D341Med (cell line): ENCODE data around the gene KCNT1.
"Not testable (repeated sequence)": the region's sequence is repeated elsewhere in the genome, so short reads cannot be mapped to it uniquely, and the experiment has no call there.

Experiments used
- DNase-seq: peaks from one replicate; pipeline ENCODE4 v3.0.0; 2012; ENCODE audit warnings: low spot score

The KCNT1 gene

DNA sequence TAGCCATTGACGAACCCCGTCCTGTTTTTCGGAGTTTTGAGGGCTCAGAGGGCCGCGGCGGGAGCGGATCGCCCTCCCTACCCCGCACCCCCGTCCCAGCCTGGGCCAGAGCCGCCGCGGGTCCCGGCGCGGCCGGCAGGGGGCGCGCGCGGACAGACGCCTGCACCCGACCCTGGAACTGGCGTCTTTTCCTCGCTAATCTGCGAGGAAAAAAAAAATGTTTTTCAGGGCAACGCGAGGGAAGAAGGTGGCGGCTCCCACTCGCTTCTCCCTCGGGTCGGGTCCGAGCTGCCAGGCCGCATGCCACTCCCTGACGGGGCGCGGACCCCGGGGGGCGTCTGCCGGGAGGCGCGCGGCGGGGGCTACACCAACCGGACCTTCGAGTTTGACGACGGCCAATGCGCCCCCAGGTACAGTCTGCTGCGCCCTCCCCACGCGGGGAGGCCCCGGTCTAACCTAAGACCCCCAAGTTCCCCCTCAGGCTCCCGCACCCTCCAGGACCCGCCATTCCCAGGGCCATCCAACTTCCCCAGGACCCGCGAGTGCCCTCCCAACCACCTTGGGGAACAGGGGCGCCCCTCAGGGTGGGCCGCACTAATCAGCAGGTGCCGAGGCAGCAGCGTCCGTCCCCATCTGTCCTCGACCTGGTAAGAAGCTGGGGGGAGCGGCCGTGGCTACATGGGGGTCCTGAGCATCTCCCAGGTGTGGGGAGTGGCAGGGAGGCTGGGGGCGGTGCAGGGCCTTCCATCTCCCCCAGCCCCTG, at the start of gene KCNT1:
KCNT1 (plus strand) TSS at position 227 of the 763 bp plus-strand sequence; CDS start at position 301, 74 bp downstream.
- DNase-seq = peak; percentile 96

DNA sequence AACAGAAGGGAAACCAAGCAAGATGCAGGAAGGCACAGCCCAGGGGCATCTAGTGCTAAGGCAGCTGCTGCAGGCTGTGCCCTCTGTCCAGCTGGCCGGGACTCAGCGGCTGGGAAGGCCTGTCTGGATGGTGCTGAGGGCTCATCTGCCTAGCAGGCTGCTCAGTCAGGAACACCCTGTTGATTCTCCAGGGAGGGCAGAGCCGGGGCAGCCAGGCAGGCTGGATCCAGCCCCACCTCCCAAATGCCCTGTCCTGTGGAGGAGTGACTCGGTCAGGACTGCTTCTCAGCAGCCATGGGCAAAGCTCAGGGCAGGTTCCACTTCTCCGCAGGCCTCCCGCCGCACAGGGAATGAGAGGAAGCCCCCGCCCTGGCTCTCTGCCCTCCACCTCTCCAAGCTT, 46.7 kb upstream of the KCNT1 start:
- DNase-seq = no peak

DNA sequence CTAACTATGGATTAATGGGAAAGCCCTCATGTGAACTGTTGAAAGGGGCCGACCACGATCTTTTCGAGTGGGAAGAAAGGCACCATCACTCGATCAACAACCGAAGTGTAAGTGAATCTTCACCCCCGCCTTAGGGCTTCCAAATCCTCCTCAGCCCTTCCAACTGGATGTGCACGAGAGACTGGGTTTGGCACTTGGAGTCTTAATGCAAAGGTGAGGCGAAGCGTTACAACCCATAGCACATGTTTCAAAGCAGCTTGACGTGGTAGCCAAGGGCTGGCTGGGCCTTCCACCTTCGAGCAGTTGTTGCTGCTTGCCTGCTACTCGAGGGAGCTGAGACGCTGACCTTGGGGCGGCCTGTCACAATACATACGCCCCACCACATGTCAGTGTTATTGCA, 44.6 kb upstream of the KCNT1 start:
- DNase-seq = no peak

DNA sequence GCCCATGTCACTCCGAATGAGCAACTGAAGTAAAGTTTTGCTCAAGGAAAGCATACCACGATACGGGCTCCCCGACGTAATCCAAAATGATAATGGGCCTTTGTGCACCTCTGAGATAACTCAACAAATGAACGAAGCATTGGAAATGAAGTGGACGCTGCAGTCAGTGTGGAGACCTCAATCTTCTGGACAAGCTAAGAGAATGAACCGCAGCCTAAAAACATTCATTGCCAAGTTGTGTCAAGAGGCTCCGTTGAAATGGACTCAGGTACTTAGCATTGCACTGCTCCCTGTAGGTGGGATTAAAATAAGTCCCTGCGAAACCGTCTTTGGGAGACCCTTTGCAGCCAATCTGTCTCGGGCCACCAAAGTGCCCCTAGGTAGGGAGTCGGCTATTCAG, 42.7 kb upstream of the KCNT1 start:
- no peak for DNase-seq

DNA sequence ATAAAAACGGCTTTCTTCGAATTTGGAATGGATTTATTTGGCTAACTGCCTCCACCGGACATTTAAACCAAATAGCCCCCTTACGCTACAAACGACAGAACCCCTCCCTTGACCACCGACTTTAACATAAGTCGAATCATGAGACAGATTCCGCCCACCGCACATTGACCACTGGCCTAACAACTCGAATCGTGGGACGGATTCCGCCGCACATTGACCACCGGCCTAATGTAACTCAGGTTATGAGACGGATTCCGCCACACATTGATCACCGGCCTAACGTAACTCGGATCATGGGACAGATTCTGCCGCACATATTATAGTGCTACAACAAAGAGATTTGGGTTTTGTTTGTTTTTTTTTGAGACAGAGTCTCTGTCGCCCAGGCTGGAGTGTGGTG, 41.6 kb upstream of the KCNT1 start:
- no peak for DNase-seq

DNA sequence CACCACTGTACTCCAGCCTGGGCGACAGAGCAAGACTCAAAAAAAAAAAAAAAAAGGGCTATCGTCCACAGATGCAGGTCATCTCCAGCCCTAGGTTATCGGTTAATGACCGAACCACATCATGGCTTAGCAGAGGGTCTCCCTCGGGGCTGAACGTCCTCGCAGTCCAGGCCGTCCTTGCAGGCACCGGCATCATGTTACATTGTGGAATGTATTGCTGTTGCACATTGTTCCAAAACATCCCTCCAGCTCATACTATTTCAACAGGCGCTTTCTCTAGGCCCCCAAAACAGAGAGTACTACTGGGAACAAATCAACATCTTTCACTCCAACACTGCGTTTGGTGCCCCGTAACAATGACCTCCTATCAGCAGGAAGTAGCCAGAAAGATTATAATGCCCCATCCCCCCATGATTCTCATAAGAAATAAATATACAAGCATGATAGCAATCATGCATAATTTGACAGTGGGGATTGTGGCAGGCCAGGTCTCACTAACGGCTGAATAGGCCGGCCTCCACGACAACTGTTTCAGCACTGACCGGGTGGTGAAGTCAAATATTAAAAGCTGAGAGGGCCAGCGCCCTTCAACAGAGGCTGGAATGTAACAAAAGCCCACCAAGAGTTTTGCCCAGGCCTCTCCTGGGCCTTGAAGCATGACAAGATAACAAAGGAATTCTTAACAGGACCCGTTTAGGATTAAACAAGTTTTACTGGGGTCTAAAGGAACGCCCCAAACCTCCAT, 40.0 kb upstream of the KCNT1 start:
- DNase-seq = no peak

DNA sequence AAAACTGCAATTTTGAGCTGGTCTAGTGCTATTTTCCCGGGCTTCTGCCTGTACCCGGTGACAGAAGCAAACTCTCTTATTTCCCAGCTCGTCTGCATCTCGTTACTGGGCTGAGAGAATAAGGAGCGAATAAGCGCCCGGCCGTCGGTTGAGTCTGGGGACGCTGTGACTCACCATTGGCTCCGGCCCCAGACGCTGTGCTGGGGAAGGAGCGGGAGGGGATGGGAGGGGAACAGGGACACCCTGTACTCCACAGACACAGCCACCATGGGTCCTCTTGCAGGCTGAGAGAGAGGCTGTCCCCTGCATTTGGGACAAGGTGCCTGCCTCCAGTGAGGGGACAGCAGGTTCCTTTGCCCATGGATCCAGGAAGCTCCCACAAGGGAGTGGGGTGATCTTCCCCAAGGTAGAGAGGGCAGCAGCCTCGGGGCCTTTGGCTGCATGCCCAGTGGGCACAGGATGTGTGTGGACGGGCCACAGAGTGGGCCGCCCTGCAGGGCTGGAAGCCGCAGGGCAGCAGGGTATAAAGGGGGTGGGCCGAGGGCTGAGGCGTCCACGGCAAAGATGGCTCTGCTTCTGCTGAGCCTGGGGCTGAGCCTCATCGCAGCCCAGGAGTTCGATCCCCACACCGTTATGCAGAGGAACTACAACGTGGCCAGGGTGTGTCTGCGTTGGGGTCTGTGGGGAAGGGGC, 39.1 kb upstream of the KCNT1 start, which contains the start of gene LCN9:
LCN9 (plus strand) TSS at position 552 of the 693 bp plus-strand sequence; CDS start at position 565, 13 bp downstream.
- DNase-seq = no peak

DNA sequence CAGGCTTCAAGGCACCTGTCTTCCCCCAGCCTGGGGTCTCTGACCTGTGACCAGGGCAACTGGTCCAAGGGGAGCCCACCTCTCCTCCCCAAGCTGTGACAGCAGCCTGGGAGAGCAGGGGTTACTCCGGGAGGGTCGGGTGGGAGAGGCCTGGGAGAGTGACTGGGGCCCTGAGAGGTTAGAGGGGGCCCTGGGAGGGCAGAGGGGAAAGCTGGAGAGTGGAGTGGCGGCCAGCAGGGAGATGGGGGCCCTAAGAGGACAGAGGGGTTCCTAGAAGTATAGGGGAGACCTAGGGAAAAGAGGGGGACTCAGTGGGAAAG, 38.6 kb upstream of the KCNT1 start:
- no peak for DNase-seq

DNA sequence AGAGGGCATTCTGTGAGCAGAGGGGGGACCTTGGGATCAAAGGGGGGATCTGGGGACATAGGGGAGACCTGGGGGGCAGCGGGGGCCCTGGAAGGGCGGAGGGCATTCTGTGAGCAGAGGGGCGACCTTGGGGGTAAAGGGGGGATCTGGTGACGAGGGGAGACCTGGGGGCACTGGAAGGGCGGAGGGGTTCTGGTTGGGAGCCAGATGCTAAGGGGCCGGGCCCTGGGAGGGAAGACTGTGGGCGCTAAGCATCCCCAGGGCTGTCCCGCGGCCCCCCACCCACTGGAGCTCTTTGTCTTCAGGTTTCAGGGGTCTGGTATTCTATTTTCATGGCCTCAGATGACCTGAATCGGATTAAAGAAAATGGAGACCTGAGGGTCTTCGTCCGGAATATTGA, 38.1 kb upstream of the KCNT1 start:
- DNase-seq = no peak

DNA sequence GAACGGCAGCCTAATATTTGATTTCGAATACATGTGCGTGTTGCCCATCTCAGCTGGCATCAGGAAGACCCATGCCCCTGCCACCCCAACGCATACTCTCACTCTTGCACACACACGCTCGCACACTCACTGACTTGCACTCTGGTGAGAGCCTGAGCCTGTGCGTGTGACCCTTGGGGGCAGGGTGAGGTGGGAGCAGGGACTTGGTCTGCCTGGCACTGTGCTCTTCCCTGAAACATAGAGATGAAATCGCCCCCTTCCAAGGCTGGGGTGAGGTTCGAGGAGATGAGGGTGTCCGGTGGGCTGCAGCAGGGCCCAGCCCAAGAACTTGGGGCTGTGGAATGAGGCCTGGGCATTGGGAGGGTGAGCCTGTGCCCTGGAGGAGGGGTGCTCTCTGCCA, 37.7 kb upstream of the KCNT1 start:
- no peak for DNase-seq

DNA sequence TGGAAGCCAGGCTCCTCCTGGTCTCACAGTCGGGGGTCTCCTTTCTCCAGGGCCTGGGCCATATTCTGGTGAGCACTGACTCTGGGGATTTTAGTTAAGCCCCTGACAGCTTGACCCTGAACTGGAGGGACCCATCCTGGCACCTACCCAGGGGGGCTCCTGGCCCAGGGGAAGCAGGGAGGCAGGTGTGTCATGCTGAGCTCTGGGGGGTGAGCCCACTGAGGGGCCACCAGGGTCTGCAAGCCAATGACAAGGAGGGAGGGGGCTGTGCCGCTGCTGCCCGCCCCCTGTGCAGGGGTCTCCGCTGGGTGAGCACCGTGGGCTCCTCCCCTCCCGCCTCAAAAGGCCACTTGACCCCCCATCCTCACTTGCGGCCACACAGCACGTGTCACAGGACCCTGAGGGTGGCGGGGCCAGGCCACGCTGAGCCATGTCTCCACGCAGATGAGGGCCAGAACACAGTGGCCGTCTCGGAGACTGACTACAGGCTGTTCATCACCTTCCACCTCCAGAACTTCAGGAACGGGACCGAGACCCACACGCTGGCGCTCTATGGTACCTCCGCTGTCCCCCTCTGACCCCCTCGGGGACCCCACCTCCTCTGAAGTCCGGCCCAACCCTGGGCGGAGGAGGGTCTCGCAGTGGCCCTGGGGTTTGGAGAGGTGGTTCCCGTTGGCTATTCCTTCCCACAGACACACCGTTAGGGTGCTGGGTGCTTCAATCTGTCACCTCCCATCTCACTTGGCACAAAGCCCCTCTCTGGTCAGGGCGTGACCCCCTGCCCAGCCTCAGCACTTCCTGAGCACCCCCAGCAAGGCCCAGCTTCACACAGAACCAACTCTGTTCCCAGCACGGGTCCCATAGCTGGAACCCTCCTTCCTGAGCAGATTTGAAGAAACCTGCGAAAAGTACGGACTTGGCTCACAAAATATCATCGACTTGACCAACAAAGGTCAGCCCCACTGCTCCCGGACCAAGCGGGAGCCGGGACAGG, 36.9 kb upstream of the KCNT1 start:
- DNase-seq = no peak

DNA sequence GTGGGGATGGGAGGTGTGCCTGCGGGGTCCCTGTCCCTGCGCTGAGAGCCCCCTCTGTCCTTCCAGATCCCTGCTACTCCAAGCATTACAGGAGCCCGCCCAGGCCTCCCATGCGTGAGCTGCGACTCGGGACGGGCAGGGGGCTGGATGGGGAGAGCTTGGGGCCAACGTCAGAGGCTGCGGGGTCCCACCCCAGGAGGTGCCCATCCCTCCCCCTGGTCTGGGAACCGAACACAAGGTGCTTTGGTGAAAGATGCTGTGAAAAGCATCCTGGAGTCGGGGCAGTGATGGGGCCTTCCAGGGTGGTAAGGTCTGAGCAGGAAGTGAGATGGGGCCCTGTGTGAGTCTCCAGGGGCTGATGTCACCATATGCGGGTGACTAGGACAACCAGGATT, 36.2 kb upstream of the KCNT1 start:
- no peak for DNase-seq

DNA sequence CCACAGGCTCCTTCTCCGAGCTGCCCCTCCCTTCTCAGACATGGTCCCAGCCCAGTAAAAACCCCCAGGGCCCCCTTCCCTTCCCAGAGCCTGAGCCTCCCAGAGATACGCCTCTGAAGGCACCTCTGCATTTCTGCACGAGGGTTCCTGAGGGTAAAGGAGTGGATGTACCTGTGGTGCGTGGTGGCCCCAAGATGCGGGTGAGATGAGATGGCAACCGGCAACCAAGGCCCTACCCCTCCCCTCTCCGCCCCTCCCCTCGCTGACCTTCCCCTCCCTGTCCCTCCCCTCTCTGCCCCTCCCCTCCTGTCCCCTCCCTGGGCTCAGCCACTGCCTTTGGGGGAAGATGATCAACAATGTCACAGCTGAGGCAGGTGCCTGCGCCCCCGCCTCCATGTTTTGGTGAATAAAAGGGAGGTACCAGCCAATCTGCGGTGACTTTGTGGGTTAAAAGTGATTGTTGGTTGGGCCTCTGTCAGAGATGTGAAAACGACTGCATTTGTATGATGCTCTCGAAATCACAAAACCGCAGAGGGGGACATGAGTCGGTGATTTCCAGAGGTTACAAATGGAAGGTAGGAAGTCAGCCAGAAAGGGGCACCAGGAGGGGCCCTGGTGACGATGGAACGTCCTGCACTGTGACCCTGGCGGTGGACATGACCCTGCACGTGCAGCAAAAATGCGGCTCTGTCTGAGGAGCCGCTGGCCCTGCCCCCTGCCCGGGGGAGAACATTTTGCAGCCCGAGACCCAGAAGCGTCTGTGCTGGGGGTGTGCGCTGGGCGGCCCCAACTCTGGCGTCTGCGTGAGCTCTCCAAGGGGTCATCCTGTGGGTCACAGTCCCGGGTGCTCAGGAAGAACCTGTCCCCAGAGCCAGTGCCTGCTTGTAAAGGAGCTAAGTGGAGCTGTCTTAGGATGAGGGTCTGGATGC, 35.2 kb upstream of the KCNT1 start:
- no peak for DNase-seq

DNA sequence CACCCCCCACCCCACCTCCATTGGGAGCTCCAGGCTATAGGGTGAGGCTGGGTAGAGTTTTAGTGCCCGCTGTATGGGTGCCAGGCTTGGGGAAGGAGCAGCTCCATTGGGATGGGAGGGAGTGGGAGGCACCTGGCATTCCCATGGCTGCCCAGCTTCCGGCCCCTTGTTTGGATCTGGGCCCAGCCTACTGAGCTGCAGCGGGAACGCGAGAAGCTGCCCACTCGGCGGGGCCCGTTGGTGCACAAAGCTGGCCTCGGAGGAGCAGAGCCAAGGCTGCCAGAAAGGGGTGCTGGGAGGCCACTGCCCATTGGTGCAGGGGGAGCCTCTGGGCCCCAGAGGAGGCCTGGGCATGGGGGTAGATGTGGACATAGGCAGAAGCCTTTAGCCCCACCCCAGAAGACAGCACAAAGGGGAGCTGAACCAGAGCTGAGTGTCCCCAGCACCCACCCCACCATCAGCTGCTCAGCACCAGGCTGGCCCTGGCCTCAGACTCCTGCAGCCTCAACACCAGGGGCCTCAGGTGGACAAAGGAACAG, 34.5 kb upstream of the KCNT1 start:
- DNase-seq = no peak

DNA sequence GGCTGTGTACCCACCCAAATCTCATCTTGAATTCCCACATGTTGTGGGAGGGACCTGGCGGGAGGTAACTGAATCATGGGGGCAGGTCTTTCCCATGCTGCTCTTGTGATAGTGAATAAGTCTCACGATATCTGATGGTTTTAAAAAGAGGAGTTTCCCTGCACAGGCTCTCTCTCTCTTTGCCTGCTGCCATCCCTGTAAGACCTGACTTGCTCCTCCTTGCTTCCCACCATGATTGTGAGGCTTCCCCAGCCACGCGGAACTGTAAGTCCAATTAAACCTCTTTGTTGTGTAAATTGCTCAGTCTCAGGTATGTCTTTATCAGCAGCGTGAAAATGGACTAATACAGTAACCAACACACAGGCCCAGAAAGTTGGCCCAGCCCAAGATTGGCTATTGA, 33.0 kb upstream of the KCNT1 start:
- not testable (repeated sequence) for DNase-seq

DNA sequence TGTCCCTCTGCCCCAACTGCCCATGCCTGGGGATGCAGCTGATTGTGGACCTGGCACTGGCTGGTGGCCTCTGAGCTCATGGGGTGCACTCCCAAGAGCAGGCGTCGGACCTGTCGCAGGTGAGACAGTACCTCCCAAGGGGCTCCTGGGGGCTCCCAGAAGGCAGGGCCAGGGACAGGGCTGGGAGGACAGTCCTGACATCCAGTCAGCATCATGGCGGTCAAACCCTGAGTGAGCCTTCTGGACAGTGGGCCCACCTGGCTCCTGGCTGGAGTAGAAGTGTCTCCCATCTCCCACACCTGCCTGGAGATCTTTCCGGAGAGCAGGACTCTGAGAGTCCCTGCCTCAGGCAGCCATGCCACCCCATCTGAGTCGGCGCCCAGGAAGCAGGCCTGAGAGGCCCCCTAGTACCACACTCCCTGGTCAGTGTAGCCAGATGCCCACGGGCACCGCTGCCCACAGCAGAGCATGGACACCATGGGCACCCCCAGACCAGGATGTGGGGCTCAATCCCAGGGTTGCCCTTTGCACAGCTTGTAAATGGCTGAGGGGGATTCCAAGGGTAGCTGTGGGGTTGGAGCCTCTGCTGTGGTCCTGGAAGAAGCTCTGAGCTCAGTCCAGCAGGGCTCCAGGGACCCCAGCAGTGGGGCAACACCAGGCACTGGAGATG, 32.2 kb upstream of the KCNT1 start:
- DNase-seq = no peak

DNA sequence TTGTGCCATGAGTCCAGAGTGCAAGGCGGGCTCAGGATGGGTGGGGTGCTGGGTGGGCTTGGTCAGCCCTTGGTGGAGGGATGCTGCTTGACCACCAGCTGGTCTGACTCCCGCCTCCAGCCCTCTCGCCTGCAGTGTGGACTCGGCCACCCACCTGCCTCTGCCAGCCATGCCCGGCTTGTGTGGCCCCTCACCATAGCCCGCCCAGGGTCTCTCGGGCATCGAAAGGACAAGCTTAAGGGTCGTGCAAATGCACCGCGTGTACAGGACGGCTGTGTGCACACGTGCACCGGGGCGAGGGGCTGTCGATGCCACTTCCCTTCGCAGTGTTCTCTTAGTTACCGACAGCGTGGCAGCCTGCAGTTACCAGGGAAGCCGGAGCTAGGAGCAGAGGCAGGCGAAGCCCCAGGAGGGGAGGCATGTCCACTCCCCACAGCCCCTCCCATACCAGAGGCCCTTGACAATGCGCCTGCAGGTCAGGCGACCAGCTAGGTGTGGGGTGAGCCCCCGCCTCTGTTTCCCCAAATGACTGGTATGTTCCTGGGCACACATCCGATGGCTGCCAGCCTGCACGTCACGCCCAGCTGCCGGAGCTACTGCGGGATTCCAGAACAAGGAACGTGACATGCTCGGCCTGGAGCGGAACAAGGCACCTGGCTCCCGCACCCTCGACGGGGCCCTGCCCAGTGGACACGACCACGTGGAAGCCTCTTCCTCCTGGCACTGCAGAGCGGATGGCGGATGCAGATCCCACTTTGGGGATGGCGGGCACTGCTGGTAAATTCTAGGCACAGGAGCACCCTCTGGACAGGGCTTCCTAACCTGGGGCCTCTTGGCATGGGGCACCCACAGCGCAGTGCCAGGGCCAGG, 31.0 kb upstream of the KCNT1 start:
- no peak for DNase-seq

DNA sequence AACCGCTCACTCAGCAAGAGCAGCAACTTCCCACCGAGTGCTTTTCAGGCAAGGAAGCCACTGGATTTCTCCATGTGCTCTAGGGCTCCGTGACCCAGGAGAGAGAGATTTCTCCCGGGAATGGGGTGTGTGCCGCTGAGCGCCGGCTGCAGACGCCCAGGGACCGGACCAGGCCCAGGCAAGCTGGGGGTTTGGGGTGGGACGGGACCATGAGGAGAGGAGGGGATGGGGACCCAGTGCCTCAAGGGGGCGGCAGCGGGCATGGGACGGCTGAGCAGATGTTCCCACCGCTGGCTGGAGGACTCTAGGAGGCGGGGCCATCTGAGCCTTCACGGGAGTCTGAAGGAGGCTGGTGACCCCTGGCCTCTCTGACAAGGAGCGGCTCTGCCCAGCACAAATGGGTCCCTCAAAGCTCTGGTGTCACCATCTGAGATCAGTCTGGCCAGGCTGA, 30.4 kb upstream of the KCNT1 start:
- DNase-seq = no peak

DNA sequence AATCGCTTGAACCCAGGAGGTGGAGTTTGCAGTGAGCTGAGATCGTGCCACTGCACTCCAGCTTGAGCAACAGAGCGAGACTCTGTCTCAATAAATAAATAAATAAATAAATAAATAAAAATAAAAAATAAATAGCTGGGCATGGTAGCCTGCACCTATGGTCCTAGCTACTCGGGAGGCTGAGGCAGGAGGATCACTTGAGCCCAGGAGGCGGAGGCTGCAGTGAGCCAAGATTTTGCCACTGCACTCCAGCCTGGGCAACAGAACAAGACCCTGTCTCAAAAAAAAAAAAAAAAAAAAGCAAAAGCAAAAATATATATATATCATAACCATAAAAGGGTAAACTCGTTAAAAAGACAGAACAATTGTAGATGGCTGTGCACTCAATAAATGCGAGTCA, 29.2 kb upstream of the KCNT1 start:
- DNase-seq = not testable (repeated sequence)
